ENCODE data around the gene CTSD. TPM values are rescaled to one million over a fixed set of nuclear protein-coding genes. Genes with fewer than 3 reads are reported as not detected.

The CTSD gene
- total RNA-seq, 1 donor from 2014 or later: 949 TPM

DNA sequence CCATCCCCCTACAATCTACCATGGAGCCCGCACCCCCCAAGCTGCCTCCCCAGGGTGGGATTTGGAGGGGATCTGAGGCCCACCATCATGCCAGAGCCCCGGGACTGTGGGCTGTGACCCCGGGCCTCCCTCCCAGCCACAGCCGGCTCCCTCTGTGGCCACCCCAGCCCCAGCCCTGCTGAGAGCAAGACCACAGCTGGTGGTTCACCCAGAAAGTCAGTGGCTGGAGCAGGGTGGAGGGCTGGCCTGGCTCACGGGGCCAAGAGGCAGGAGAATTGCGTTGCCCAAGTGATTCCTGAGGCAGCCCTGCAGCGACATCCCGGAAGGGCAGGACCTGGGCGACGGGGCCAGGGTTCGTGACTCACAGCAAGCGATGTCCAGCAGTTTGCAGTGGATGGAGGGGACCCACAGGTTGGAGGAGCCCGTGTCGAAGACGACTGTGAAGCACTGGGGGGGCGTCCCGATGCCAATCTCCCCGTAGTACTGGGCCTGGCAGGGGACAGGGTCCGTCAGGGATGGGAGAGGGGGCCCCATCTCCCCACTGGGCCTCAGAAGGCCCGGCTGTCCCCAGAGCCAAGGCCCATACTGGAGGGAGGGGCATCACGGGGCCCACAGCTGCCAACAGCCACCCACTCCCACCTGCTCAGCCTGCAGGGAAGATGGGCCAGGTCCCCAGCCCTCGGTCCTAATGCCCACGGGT, 4.4 kb downstream of the CTSD start:
- Mint-ChIP-seq H3K4me3 (ENCODE audit: unreplicated experiment) (no peak overlapping the region), H3K36me3 (ENCODE audit: low read depth) (peaks cover 14% of the 10 kb centered on the region), H3K27ac (ENCODE audit: unreplicated experiment) (peak overlapping the region; percentile 8), H3K9me3 (ENCODE audit: low read depth) (no peaks in the 10 kb centered on the region), H3K4me1 (ENCODE audit: low read depth) (peaks cover 78% of the 10 kb centered on the region), H3K27me3 (ENCODE audit: low read depth) (no peaks in the 10 kb centered on the region)
- peak; percentile 92 for DNase-seq (ENCODE audit: low spot score)
- TF ChIP-seq, protein P1, sequence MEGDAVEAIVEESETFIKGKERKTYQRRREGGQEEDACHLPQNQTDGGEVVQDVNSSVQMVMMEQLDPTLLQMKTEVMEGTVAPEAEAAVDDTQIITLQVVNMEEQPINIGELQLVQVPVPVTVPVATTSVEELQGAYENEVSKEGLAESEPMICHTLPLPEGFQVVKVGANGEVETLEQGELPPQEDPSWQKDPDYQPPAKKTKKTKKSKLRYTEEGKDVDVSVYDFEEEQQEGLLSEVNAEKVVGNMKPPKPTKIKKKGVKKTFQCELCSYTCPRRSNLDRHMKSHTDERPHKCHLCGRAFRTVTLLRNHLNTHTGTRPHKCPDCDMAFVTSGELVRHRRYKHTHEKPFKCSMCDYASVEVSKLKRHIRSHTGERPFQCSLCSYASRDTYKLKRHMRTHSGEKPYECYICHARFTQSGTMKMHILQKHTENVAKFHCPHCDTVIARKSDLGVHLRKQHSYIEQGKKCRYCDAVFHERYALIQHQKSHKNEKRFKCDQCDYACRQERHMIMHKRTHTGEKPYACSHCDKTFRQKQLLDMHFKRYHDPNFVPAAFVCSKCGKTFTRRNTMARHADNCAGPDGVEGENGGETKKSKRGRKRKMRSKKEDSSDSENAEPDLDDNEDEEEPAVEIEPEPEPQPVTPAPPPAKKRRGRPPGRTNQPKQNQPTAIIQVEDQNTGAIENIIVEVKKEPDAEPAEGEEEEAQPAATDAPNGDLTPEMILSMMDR (IDR thresholded peaks at IDR 0.05): no peak

DNA sequence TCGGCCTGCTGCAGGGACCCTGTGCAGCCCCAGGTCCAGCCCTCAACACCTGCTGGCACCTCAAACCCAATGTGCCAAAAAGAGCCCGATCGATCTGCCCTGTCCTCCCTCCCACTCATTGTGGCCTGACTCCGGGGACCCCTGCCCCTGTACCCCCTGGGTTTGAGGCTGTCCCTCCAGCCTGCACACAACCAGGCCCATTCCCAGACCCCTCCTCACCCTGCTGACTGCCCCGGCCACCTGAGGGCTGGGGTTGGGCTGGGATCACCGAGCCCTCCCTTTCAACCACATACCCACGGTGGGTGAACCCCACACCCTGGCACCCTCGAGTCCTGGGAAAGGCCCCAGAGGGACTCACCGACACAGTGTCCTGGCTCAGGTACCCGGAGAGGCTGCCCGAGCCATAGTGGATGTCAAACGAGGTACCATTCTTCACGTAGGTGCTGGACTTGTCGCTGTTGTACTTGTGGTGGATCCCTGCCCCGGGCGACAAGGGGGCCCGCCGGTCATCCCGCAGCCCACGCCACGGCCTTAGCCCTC, 5.0 kb downstream of the CTSD start:
- Mint-ChIP-seq H3K4me1 (ENCODE audit: low read depth) (peaks cover 77% of the 10 kb centered on the region), H3K9me3 (ENCODE audit: low read depth) (no peaks in the 10 kb centered on the region), H3K27ac (ENCODE audit: unreplicated experiment) (peak overlapping the region; percentile 27), H3K36me3 (ENCODE audit: low read depth) (peaks cover 14% of the 10 kb centered on the region), H3K4me3 (ENCODE audit: unreplicated experiment) (no peak overlapping the region), H3K27me3 (ENCODE audit: low read depth) (no peaks in the 10 kb centered on the region)
- DNase-seq (ENCODE audit: low spot score): no peak
- TF ChIP-seq, protein P1 (IDR thresholded peaks at IDR 0.05): no peak

DNA sequence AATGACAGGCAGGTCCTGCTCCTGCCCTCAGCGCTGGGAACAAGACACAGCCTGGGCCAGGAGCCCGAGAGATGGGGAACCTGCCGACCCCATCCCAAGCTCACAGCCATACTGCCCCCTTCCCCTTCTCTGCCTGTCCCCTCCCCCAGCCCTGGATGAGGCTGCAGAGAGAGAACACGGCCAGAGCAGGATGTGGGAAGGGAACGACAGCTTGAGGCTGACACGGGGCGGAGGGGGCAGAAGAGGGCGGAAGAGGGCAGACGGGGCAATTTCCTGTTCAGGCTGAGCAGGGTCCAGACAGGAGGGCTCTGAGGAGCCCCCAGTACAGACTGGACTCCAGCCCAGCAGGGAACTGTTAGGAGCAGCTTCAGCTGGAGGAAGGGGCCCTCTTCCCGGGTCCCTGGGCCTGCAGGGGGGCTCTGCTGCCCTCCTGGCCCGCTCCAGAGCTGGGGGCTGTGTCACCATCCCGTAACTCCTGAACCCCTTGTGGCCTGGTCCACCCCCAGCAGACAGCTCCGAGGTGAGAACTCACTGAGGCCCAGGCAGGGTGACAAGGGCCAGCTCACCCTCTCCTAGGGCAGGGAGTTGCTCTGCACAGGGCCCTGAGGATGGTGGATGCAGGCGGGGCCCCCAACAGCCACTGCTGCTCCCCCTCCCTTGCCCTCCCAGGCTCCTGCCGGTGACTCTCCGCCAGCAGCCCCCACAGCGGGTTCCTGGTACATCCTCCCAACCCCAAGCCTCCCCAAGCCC, 5.7 kb downstream of the CTSD start:
- H3K36me3 Mint-ChIP-seq (ENCODE audit: low read depth): peaks cover 15% of the 10 kb centered on the region
- no peaks in the 10 kb centered on the region for H3K27me3 Mint-ChIP-seq (ENCODE audit: low read depth)
- peaks cover 80% of the 10 kb centered on the region for H3K4me1 Mint-ChIP-seq (ENCODE audit: low read depth)
- TF ChIP-seq, protein P1 (IDR thresholded peaks at IDR 0.05): no peak
- H3K4me3 Mint-ChIP-seq (ENCODE audit: unreplicated experiment): peak overlapping the region; percentile 44
- H3K27ac Mint-ChIP-seq (ENCODE audit: unreplicated experiment): no peak overlapping the region
- peak; percentile 91 for DNase-seq (ENCODE audit: low spot score)
- no peaks in the 10 kb centered on the region for H3K9me3 Mint-ChIP-seq (ENCODE audit: low read depth)

DNA sequence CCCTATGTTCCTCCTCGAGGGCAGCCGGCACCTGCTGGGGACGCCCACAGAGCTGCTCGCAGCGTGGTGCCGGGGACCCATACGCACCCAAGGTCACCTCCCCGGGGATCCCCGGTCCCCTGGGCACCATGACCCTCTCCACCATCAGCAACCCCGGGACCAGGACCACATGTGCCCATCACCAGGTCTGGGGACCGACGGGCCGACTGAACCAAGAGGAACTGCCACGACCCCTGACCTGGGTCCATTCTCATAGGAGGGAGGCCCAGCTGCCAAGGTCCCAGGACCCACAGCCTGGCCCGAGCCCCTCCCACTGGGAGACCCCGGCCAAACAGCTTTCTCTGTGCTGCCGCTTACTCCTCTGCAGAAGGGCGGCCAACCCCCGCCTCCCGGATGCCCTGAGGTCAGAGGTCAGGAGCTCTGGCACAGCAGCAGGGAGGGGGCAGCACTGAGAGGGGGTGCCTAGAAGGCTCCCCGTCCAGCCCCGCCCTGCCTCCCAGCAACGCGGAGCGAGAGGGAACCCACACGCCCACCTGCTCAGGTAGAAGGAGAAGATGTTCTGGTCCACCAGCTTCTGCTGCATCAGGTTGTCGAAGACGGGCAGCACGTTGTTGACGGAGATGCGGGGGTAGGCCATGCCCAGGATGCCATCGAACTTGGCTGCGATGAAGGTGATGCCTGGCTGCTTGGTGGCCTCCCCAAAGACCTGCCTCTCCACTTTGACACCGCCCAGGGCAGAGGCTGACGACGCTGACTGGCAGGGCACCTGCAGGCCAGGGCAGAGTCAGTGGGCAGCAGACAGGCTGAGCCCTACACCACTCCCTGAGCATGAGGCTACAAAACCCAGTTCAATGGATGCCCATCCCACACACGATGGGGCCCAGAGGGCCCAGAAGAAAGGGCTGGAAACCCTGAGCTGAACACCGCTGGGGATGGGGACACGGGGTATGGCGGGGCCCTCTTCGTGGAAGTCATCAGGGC, 6.6 kb downstream of the CTSD start:
- Mint-ChIP-seq H3K4me1 (ENCODE audit: low read depth) (peaks cover 82% of the 10 kb centered on the region), H3K9me3 (ENCODE audit: low read depth) (no peaks in the 10 kb centered on the region), H3K27ac (ENCODE audit: unreplicated experiment) (no peak overlapping the region), H3K4me3 (ENCODE audit: unreplicated experiment) (no peak overlapping the region), H3K27me3 (ENCODE audit: low read depth) (no peaks in the 10 kb centered on the region), H3K36me3 (ENCODE audit: low read depth) (peaks cover 16% of the 10 kb centered on the region)
- peak; percentile 94 for DNase-seq (ENCODE audit: low spot score)
- TF ChIP-seq, protein P1 (IDR thresholded peaks at IDR 0.05): no peak
